ENCODE data around the gene RFC3.

GRCh38 chr13:33800646-33801186, 17.2 kb upstream of the RFC3 start:
- TF ChIP-seq EZH2phosphoT487 (IDR thresholded peaks at IDR 0.05; ENCODE audit: insufficient read depth, low read depth) (no peak), EZH2 (IDR thresholded peaks at IDR 0.05; ENCODE audit: insufficient read depth, poor library complexity, severe bottlenecking) (no peak)

Data from GM23248 (cell line).